ENCODE data around the gene MBD3.

DNA sequence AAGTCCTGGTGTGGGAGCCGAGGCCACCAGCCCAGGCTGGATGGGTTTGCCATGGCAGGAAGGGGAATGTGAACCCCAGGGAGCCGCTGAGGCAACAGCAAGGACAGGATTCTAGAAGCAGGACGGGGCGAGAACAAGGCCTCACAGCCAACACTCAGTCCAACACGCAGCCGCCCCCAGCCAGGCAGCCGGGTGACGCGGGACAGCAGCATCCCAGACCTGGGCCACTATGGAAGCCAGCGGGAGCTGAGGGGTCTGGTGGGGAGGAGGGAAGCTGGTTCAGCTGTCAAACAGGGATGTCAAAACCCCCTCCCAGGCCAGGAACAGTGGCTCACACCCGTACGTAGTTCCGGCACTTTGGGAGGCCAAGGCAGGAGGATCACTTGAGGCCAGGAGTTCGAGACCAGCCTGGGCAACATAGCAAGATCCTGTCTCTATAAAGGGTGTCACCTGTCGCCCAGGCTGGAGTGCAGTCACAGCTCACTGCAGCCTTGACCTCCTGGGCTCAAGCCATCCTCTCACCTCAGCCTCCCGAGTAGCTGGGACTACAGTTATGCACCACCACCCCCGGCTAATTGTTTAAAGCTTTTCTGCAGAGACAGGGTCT lies 31.3 kb downstream of the MBD3 start:
- TF ChIP-seq EZH2 (IDR thresholded peaks at IDR 0.05; ENCODE audit: insufficient read depth, poor library complexity, severe bottlenecking) = no peak
- no peak for TF ChIP-seq EZH2phosphoT487 (IDR thresholded peaks at IDR 0.05; ENCODE audit: insufficient read depth, low read depth)

Measured in GM23248 (cell line).